Adrenal gland (tissue), 12 donors: Measurements from ENCODE around the gene MUC5B. TPM values are rescaled to one million over a fixed set of nuclear protein-coding genes. Genes with fewer than 3 reads are reported as not detected.

Experiments used
- DNase-seq, 7 donors: peaks; one replicate each; pipeline ENCODE4 v3.0.0-alpha.2; 2019 to 2020
- H3K27ac ChIP-seq, 5 donors: fragments of 200-600 bp; sonication (generic) in 4 of 5; 1 replicate in 3 of 5; 2 replicates in 2 of 5; pipeline versions ENCODE4 v1.5.1 to v1.8.0; 2016 to 2020; ENCODE audit warnings: mild to moderate bottlenecking in 1 of 5
- H3K27me3 ChIP-seq: fragments of 200-600 bp; 2 replicates; pipeline ENCODE4 v1.8.0; 2021
- H3K36me3 ChIP-seq, 2 donors: fragments of 200-600 bp; replicated peaks in 1 of 2; 1 replicate in 1 of 2; 2 replicates in 1 of 2; pipeline versions ENCODE4 v1.5.1 to v1.8.0; 2018 to 2022
- H3K4me1 ChIP-seq, 2 donors: fragments of 200-600 bp; replicated peaks in 1 of 2; 1 replicate in 1 of 2; 2 replicates in 1 of 2; pipeline versions ENCODE4 v1.5.1 to v1.8.0; 2018 to 2021
- H3K4me3 ChIP-seq, 4 donors: fragments of 200-600 bp; sonication (generic) in 3 of 4; one replicate each; pipeline ENCODE4 v1.5.1; 2016 to 2018
- H3K9me3 ChIP-seq, 3 donors: fragments of 200-600 bp; sonication (generic) in 1 of 3; replicated peaks in 1 of 3; 1 replicate in 2 of 3; 2 replicates in 1 of 3; pipeline versions ENCODE4 v1.5.1 to v1.8.0; 2016 to 2021
- CTCF ChIP-seq, 6 experiments: fragments of 450-650 bp in 4 of 6; fragments of 200-600 bp in 2 of 6; sonication (generic) in 1 of 6; IDR thresholded peaks; 1 replicate in 5 of 6; 2 replicates in 1 of 6; pipeline versions ENCODE4 v1.5.1 to v1.8.0; 2016 to 2021; ENCODE audit warnings: antibody characterized with exemption in 6 of 6, mild to moderate bottlenecking in 2 of 6, moderate library complexity in 1 of 6
- POLR2A ChIP-seq, 2 donors: fragments of 450-650 bp; IDR thresholded peaks; one replicate each; pipeline ENCODE4 v1.6.1; 2017; ENCODE audit warnings: antibody characterized with exemption in 2 of 2, mild to moderate bottlenecking in 2 of 2, moderate library complexity in 1 of 2
- WGBS, 4 donors: extraction: QIAGEN DNeasy Blood & Tissue Kit in 2 of 4; methylation state at CpG; one replicate each; pipeline versions ENCODE4 v1.1.5 to v1.1.7; 2013 to 2017; 5-methylcytosine and 5-hydroxymethylcytosine counted together
- intact Hi-C, 2 donors: fragments of 100-400 bp; cut with DNase I; formaldehyde crosslinking; loops; one replicate each; pipeline versions ENCODE4 v1.14.1 to v1.15.0; 2022 to 2023
- polyA plus RNA-seq, 3 donors: library from polyadenylated mRNA; stranded (reverse); fragments of 200-250 nt in 2 of 3; fragments of 350-450 nt in 1 of 3; fragmentation: Illumina TruSeq in 1 of 3; extraction: RNeasy Lipid Tissue Mini Kit (QIAGEN cat#74804) in 1 of 3; gene quantifications; one replicate each; pipeline ENCODE4 v1.2.3, GENCODE V29; 2013 to 2014
- total RNA-seq, 9 donors: library from RNA; depleted of rRNA in 4 of 9; stranded (reverse); fragments of >200 nt in 4 of 9; fragments of 120-200 nt in 1 of 9; fragmentation: NEBNext Ultra II Directional in 1 of 9; extraction: Animal tissue kit (Norgen Biotek cat#: 25700) in 1 of 9; gene quantifications; one replicate each; pipeline versions ENCODE4 v1.1.0 to v1.2.4, GENCODE V29; 2013 to 2023
- donor health status: healthy with polysubstance abuse.
- donor health status: Bipolar disorder and iron deficiency.
- donor health status: DM: yes; HTN: yes; CAD: no.
- donor health status: DM: no; HTN: no; CAD: no.
- donor health status: DM: no; HTN: no; CAD: no.
- donor health status: DM: yes; HTN: yes; CAD: no.

The MUC5B gene
- total and polyA plus RNA-seq, 12 donors = under 0.01 to 0.95 (median 0.70) TPM; not detected in 7

- WGBS, 4 donors = 90 to 94% (median 92%) methylated on average over 17 to 30 of the region's 30 CpGs
- intact Hi-C loops = no loop called here
- TF ChIP-seq POLR2A (IDR thresholded peaks at IDR 0.05) (no peak), CTCF (IDR thresholded peaks at IDR 0.05) (no peak)
- Histone ChIP-seq H3K4me3 (no peak overlapping the region), H3K36me3 (no peaks in the 10 kb centered on the region), H3K9me3 (no peaks in the 10 kb centered on the region), H3K4me1 (peaks cover 29 to 30% of the 10 kb centered on the region in 2 donors), H3K27ac (no peak overlapping the region), H3K27me3 (no peaks in the 10 kb centered on the region)
- DNase-seq = peak in 1 of 7 donors; percentile 40
These were observed 83.6 kb downstream of the MUC5B start for GRCh38 chr11:1306186-1307162.

GRCh38 chr11:1307163-1307870 lies 84.5 kb downstream of the MUC5B start:
- DNase-seq = peak in 2 of 7 donors; percentile 41 to 57
- H3K27ac ChIP-seq = no peak overlapping the region
- no peaks in the 10 kb centered on the region for H3K9me3 ChIP-seq
- no peaks in the 10 kb centered on the region for H3K27me3 ChIP-seq
- TF ChIP-seq POLR2A (IDR thresholded peaks at IDR 0.05) (no peak), CTCF (IDR thresholded peaks at IDR 0.05) (no peak)
- no peak overlapping the region for H3K4me3 ChIP-seq
- H3K4me1 ChIP-seq = peaks cover 29 to 30% of the 10 kb centered on the region in 2 donors
- intact Hi-C loops = no loop called here
- WGBS, 4 donors = 74 to 85% (median 83%) methylated on average over 17 to 21 of the region's 21 CpGs
- H3K36me3 ChIP-seq = no peaks in the 10 kb centered on the region

- H3K27ac ChIP-seq = peak overlapping the region in 1 of 5 donors; percentile 86
- intact Hi-C loops = no loop called here
- peaks cover 29 to 30% of the 10 kb centered on the region in 2 donors for H3K4me1 ChIP-seq
- H3K27me3 ChIP-seq = no peaks in the 10 kb centered on the region
- peak overlapping the region in 3 of 4 donors; percentile 79 to 99 (median 86) for H3K4me3 ChIP-seq
- TF ChIP-seq CTCF (IDR thresholded peaks at IDR 0.05) (no peak), POLR2A (IDR thresholded peaks at IDR 0.05) (no peak)
- 70 to 75% (median 73%) methylated on average over 20 to 21 of the region's 21 CpGs for WGBS, 4 donors
- no peaks in the 10 kb centered on the region for H3K36me3 ChIP-seq
- peak in 3 of 7 donors; percentile 38 to 63 (median 39) for DNase-seq
- no peaks in the 10 kb centered on the region for H3K9me3 ChIP-seq
These were observed 85.3 kb downstream of the MUC5B start for GRCh38 chr11:1307998-1308742.
